Measurements from ENCODE around the gene ACOT4.

GRCh38 chr14:73610687-73611086 lies 19.0 kb downstream of the ACOT4 start:
- no peak for TF ChIP-seq POLR2A (IDR thresholded peaks at IDR 0.05; ENCODE audit: low read depth, low read length)
- no peak for TF ChIP-seq TAF1 (IDR thresholded peaks at IDR 0.05; ENCODE audit: borderline replicate concordance, low read depth, low read length)

Data from GM12892 (cell line).